DND-41 (cell line): Measurements from ENCODE around the gene MIPEP.

Experiments
- EZH2 ChIP-seq: IDR thresholded peaks from 3 replicates; pipeline ENCODE4 v1.6.1; 2012; ENCODE audit warnings: borderline replicate concordance, low read depth, mild to moderate bottlenecking, moderate library complexity, low read length, inconsistent platforms; ENCODE audit not compliant: severe bottlenecking
- TF ChIP-seq, protein P1 (sequence below): IDR thresholded peaks from 2 replicates; pipeline ENCODE4 v1.5.1; 2012; ENCODE audit warnings: borderline replicate concordance, low read length, moderate library complexity, mild to moderate bottlenecking; ENCODE audit not compliant: poor library complexity, severe bottlenecking; ENCODE audit errors: extremely low read depth

DNA sequence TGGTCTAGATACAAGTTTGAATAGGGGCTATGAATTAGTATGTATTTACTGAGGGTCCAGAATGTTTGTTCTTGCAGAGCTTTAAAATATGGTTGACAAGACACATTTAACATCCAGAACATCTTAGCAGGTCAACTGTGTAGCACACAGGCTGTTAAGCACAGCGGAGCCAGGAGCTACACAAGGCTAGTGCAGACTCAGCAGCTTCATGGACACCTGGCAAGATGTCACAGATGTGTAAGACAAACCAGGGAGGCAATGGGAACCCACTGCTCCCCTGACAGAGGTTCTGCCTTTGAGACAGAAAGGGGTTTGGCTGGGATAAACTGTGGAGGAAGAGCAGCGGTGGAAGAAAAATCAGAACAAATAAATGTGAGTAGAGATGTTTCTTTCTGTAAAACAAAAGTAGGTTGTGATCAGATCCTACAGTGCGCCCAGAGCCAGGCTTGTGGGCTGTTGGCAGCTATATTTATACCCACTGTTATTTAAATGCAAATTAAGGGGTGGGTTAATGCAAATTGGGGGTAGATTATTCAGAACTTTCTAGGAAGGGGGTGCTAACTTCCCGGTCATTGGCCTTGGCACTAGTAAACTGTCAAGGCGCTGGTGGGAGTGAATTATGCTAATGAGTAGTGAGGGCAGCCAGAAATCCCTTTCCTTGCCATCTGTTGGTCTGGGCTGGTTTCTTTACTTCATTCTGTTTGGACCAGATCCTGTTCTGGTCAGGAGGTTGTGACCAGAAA is 33.0 kb downstream of the MIPEP start:
- TF ChIP-seq, protein P1, sequence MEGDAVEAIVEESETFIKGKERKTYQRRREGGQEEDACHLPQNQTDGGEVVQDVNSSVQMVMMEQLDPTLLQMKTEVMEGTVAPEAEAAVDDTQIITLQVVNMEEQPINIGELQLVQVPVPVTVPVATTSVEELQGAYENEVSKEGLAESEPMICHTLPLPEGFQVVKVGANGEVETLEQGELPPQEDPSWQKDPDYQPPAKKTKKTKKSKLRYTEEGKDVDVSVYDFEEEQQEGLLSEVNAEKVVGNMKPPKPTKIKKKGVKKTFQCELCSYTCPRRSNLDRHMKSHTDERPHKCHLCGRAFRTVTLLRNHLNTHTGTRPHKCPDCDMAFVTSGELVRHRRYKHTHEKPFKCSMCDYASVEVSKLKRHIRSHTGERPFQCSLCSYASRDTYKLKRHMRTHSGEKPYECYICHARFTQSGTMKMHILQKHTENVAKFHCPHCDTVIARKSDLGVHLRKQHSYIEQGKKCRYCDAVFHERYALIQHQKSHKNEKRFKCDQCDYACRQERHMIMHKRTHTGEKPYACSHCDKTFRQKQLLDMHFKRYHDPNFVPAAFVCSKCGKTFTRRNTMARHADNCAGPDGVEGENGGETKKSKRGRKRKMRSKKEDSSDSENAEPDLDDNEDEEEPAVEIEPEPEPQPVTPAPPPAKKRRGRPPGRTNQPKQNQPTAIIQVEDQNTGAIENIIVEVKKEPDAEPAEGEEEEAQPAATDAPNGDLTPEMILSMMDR: no peak
- TF ChIP-seq EZH2: no peak
